AG09319 (cell line): Measurements from ENCODE around the gene NUP133.
A peak's percentile ranks its signal among the peaks of the same experiment; 100 is the strongest.

Source experiments
- DNase-seq: peaks from one replicate; pipeline ENCODE4 v3.0.0-alpha.2; 2010; ENCODE audit warnings: low read depth; ENCODE audit errors: extremely low read depth
- CTCF ChIP-seq: IDR thresholded peaks from 2 replicates; pipeline ENCODE4 v1.5.1; 2011; ENCODE audit warnings: low read depth, mild to moderate bottlenecking, inconsistent platforms, low read length, moderate library complexity

Gene NUP133

GRCh38 chr1:229412056-229412455 is 96.1 kb downstream of the NUP133 start:
- TF ChIP-seq CTCF: no peak
- no peak for DNase-seq

GRCh38 chr1:229411434-229412055 is 96.6 kb downstream of the NUP133 start:
- TF ChIP-seq CTCF: no peak
- DNase-seq: no peak

GRCh38 chr1:229410692-229411433 is 97.3 kb downstream of the NUP133 start:
- peak; percentile 34 for DNase-seq
- TF ChIP-seq CTCF: no peak

- no peak for DNase-seq
- no peak for TF ChIP-seq CTCF
Measured at GRCh38 chr1:229410370-229410691, 97.8 kb downstream of the NUP133 start.

GRCh38 chr1:229409616-229410369 is 98.3 kb downstream of the NUP133 start:
- no peak for TF ChIP-seq CTCF

GRCh38 chr1:229408458-229409037 is 99.6 kb downstream of the NUP133 start:
- no peak for DNase-seq
- TF ChIP-seq CTCF: no peak

More at GRCh38 chr1:229409616-229410369, 98.3 kb downstream of the NUP133 start:
- no peak for DNase-seq
